Hepatocyte (in vitro differentiated cells): ENCODE data around the gene FBXO9.

Source experiments
- CTCF ChIP-seq: fragments of 200-600 bp; sonication (generic); IDR thresholded peaks from 2 replicates; pipeline ENCODE4 v1.5.1; 2016; ENCODE audit warnings: antibody characterized with exemption, mild to moderate bottlenecking; ENCODE audit not compliant: poor library complexity
- EZH2 ChIP-seq: fragments of 200-600 bp; sonication (generic); IDR thresholded peaks from 2 replicates; pipeline ENCODE4 v1.6.1; 2016; ENCODE audit warnings: antibody characterized with exemption, mild to moderate bottlenecking, borderline replicate concordance

GRCh38 chr6:53059648-53060589, 5.3 kb upstream of the FBXO9 start:
- TF ChIP-seq CTCF (no peak), EZH2 (no peak)
